ENCODE data around the gene HAO2.
"Not testable (repeated sequence)": the region's sequence is repeated elsewhere in the genome, so short reads cannot be mapped to it uniquely, and the experiment has no call there.

HAO2 gene

DNA sequence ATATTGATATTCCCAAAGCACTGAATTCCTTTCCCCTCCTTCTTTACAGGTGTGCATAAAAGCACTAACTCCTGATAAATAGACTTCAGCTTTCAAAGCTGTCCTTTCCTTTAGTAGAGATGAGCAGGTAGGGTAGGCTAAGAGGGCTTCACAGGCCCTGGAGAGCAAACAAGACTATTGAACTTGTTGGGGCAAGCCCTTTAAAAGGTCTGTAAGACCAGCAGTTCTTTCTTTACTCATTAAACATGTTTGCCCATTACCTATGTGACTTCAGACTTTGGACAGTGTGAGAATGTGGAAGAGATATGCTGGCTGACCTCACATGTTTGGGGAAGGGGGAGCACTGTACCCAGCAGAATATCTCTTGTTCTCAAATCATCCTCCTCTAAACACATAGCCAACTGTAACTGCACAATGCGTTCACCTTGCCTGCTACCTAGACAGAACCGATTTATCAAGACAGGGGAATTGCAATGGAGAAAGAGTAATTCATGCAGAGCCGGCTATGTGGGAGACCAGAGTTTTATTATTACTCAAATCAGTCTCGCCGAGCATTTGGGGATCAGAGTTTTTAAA is 27.1 kb upstream of the HAO2 start:
- no peak for DNase-seq (ENCODE audit: low read depth)
- TF ChIP-seq, protein P1, sequence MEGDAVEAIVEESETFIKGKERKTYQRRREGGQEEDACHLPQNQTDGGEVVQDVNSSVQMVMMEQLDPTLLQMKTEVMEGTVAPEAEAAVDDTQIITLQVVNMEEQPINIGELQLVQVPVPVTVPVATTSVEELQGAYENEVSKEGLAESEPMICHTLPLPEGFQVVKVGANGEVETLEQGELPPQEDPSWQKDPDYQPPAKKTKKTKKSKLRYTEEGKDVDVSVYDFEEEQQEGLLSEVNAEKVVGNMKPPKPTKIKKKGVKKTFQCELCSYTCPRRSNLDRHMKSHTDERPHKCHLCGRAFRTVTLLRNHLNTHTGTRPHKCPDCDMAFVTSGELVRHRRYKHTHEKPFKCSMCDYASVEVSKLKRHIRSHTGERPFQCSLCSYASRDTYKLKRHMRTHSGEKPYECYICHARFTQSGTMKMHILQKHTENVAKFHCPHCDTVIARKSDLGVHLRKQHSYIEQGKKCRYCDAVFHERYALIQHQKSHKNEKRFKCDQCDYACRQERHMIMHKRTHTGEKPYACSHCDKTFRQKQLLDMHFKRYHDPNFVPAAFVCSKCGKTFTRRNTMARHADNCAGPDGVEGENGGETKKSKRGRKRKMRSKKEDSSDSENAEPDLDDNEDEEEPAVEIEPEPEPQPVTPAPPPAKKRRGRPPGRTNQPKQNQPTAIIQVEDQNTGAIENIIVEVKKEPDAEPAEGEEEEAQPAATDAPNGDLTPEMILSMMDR (IDR thresholded peaks at IDR 0.05; ENCODE audit: low read length, missing control alignments), result no peak
- no peak overlapping the region for H3K4me3 ChIP-seq (replicated peaks; ENCODE audit: low read depth, low read length)

DNA sequence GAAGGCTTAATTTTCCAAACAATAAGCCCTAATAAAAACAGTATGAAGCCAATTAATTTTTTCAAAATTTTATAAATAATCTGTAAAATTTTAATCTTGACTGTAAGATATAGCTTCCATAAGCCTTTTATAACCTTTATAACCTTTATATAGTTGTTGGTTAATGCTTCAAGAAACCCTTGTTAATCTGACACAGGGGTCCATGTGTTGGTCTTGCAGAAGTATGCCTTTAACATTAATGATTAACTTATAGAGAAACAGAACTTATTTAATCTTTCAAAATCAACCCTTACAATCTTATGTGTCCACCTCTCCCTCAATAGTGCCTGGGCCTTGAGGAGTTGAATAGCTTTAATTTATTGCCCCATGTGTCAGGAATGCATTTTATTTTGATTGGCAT is 23.2 kb upstream of the HAO2 start:
- no peak overlapping the region for H3K4me3 ChIP-seq (replicated peaks; ENCODE audit: low read depth, low read length)
- TF ChIP-seq, protein P1 (IDR thresholded peaks at IDR 0.05; ENCODE audit: low read length, missing control alignments), result no peak
- DNase-seq (ENCODE audit: low read depth), result no peak

DNA sequence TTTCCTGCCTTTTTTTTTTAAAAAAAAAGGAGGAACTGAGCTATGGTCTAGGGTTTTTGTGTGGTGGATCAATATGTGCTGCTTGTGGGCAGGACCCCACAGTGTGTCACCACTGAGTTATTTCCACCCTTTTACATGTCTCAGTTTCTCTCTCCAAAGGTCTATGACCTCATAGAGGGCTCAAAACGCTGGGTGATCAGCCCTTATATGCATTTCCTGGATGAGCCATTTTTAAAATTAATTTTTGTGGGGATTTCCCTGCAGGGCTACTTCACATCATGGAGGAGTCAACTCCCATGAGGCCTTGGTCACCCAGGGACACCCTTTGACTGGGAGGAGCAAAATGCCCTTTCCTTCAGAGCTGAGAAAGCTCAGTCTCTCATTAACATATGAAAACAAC is 20.7 kb upstream of the HAO2 start:
- TF ChIP-seq, protein P1 (IDR thresholded peaks at IDR 0.05; ENCODE audit: low read length, missing control alignments), result no peak
- no peak for DNase-seq (ENCODE audit: low read depth)
- H3K4me3 ChIP-seq (replicated peaks; ENCODE audit: low read depth, low read length), result no peak overlapping the region

DNA sequence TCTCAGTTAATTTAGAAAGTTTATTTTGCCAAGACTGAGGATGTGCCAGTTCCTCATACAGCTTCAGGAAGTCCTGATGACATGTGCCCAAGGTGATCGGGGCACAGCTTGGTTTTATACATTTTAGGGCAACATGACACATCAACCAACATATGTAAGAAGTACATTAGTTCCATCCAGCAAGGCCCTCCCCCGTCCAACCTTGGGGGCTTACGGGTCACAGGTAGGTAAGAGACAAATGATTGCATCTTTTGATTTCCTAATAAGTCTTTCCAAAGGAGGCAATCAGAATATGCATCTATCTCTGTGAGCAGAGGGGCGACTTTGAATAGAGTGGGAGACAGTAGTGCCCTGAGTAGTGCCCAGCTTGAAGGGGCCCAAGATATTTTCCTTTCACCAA is 19.6 kb upstream of the HAO2 start:
- no peak overlapping the region for H3K4me3 ChIP-seq (replicated peaks; ENCODE audit: low read depth, low read length)
- DNase-seq (ENCODE audit: low read depth), result no peak
- TF ChIP-seq, protein P1 (IDR thresholded peaks at IDR 0.05; ENCODE audit: low read length, missing control alignments), result no peak

DNA sequence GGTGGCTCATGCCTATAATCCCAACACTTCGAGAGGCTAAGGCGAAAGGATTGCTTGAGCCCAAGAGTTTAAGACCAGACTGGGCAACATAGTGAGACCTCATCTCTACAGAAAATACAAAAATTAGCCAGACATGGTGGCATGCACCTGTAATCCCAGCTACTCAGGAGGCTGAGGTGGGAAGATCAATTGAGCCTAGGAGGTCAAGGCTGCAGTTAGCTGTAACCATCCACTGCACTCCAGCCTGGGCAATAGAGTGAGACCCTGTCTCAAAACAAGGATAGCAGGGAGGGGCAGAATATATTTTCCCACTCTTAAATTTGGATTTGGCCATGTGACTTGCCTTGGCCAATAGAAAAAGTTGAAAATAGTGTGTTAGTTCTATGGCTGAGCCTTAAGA is 17.7 kb upstream of the HAO2 start:
- not testable (repeated sequence) for DNase-seq (ENCODE audit: low read depth); H3K4me3 ChIP-seq (replicated peaks; ENCODE audit: low read depth, low read length)

DNA sequence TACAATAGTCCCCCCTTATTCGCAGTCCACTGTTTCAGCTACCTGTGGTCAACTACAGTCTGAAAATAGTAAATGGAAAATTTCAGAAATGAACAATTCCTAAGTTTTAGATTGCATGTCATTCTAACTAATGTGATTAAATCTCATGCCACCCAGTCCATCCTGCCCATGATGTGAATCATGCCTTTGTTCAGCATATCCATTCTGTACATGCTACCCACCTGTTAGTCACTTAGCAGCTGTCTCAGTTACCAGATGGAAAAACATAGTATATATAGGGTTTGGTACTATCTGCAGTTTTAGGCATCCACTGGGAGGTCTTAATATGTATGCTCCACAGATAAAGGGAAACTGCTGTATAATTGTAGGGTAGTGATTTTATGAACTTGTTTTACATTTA is 16.6 kb upstream of the HAO2 start:
- no peak for DNase-seq (ENCODE audit: low read depth)
- TF ChIP-seq, protein P1 (IDR thresholded peaks at IDR 0.05; ENCODE audit: low read length, missing control alignments), result no peak
- no peak overlapping the region for H3K4me3 ChIP-seq (replicated peaks; ENCODE audit: low read depth, low read length)

DNA sequence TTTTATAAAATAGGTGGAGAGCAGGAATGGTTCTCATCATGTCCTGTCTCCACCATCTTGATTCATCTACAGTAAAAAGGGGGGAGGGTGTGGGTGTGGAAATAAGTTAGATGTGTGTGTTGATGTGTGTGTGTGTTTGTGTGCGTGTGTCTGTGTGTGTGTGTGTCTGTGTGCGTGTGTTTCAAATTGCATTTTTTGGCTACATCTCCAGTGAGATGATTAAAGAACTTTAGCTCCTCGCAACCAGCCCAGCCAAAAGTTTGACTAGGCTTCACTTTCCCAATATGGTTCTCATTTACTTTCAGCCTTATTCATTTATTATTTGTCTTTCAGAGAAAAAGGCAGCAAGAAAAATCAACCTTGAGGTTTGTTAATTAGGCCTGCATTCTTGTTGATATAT is 14.7 kb upstream of the HAO2 start:
- no peak overlapping the region for H3K4me3 ChIP-seq (replicated peaks; ENCODE audit: low read depth, low read length)
- TF ChIP-seq, protein P1 (IDR thresholded peaks at IDR 0.05; ENCODE audit: low read length, missing control alignments), result no peak
- DNase-seq (ENCODE audit: low read depth), result no peak
